Cortex of kidney (tissue), 1 donor: Measurements from ENCODE around the gene HEMK1.

Source experiments
- DNase-seq: peaks from one replicate; lab custom pipeline; 2025; lab: John Stamatoyannopoulos, UW

Gene HEMK1

DNA sequence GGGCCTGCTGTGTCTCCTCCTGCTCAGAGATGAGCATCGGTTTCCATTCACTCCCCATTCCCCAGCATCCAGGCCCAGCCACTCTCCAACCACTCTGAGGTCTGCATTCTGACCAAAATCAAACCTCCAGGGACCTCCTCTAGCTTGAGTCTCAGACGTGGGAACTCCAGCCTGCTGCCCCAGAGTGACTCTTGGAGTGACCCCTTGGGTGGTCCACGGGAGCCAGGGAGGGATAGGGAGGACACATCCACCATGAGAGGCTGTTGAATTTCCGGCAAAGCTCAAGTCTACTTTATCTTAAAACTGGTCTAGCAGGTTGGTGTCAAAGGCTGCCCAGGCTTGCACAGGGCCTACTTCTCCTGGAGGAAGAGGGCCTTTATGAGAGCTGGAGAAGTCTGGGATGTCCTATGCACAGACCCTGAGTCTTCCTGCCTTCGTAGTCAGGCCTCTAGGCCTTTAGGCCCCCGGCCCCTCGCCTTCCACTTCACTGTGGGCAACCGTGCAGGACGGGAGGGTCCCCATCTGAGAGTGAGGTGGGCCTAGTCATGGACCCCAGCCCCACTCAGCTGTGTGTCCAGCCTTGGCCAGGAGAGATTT, 33.4 kb downstream of the HEMK1 start:
- no peak for DNase-seq

DNA sequence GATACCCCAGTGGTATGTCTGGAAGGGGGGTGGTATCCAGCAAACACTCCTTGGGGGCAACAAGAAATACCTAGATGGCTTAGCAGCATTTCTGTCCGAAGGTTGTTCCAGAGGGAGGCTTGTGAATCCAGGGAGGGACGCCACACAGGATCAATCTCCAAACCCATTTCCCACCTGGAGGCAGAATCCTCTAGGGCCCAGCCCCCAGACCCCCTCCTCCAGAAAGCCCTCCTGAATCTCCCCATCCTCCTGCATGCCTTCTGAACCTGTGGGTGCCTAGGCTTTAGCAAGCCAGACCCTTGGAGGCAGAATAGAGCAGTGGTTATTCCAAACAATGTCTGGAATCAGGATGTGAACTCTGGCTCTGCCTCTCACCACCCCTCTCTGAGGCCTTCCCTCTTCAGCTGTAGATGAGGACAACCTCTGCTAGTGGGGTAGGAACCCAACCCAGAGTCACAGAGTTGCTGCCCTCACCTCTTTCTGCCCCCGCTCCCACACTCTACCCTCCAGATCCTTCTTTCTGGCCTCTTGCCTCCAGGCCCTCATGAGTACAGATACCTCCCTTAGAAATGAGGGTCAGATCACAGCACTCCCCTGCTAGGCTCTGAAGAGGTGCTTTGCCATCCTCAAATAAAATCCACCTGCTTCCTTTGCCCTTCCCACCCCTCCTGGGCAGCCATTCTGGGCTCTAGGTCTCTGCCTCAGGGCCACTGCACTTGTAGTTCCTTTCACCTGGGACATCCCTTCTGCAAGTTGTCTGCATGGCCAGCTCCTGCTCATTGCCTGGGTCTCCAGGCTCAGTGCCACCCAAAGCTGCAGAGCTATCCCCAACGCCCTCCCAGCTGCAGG, 34.2 kb downstream of the HEMK1 start:
- DNase-seq: no peak

DNA sequence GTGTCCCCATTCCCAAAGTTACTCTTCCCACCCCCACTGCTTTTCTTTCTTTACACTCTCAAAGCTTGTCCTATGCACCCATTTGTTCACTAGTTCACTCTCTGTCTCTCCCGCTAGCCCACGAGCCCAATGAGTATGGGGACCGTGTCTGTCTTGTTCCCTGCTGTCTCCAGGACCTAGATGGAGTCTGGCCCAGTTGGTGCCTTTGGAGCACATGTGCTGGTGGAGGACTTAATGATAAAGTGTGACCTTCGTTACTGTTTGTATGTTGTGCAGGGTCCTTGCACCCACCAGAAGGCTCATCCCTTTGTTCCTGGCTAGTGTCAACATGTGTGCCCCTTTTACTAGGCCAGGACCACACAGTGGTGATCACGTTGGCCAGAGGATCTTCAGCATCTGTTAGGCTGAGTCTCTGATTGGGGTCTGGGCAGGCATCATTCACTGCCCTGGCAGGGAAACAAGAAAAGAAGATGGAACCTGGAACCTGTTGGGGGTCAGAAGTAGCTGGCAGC, 34.8 kb downstream of the HEMK1 start:
- no peak for DNase-seq

DNA sequence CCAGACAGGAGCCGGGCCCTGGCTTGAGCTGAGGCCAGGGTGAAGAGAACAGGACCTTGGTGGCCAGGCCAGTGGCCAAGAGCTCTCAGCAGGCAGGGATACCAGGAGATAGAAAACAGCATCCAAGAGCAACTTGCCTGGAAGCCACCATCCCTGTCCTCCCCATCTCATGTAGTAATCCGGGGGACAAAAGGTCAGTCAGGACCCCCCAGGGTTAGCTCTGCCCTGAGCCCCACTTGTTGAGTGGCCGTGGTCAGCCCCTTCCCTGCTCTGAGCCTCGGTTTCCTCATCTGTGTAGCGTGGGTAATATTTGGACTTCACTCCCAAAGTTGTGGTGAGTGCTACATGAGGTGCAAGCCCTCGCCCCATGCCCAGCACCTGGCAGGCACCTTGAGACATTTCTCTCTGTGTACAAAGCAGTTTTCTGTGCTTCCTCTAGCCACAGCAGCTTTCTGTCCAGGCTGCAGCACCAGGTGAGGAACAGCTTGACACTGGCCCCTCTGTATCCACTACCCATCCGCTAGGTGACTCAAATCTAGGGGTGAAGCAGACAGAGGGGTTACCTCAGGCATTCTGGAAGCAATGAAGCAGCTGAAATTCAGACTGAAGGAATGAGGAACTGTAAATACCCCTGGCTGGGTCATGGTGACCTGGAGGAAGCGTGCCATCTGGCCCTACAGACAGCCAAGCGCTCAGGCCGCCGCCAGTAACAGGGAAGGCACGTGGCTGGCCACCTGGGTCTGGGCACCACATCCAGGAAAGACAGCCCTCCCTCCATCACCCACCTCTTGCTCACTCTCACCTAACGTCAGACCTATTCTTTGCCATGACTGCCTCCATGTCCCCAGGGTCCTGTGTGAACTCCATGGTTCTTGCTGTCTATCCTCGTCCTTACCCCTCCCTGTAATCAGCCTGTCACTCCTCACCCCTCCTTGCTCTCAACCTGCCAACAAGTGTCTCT, 35.6 kb downstream of the HEMK1 start:
- DNase-seq: no peak

DNA sequence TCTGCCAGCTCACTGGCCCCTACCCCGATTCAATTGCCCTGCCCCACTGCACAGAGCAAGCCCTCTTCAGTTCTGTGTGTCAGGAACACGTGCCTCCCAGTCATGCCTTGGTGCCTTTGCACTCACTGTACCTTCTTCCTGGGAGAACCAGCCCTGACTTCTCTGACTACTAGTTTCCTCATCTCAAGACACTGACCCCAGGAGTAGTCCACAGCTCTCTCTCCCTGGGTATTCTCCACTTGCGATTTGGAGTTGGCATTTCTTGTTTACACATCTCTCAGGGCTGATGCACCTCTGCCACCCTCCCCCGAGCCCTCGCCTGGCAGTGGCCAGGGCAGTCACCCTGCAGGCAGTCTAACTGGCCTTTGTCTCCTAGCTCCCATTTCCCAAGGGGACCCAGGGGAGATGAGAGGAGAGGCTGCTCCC, 36.6 kb downstream of the HEMK1 start:
- DNase-seq: no peak

DNA sequence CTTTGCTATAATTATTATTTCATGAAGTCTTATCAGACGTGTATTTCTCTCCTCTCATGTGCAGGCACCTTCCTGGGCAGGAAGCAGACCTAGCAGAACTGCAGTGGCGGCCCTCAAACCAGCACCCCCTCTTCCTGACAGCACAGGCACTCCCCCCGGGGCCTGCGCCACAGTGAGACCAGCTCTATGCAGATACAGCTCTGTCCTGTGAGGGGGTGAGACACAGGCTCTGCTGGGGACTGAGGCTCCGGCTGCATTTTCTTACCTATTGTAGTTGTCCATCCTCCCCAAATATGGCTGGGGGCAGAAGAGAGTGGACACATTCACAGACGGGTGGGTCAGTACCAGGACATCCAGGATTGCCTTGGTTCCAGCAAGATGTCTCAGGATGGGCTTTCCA, 37.3 kb downstream of the HEMK1 start:
- DNase-seq: no peak

DNA sequence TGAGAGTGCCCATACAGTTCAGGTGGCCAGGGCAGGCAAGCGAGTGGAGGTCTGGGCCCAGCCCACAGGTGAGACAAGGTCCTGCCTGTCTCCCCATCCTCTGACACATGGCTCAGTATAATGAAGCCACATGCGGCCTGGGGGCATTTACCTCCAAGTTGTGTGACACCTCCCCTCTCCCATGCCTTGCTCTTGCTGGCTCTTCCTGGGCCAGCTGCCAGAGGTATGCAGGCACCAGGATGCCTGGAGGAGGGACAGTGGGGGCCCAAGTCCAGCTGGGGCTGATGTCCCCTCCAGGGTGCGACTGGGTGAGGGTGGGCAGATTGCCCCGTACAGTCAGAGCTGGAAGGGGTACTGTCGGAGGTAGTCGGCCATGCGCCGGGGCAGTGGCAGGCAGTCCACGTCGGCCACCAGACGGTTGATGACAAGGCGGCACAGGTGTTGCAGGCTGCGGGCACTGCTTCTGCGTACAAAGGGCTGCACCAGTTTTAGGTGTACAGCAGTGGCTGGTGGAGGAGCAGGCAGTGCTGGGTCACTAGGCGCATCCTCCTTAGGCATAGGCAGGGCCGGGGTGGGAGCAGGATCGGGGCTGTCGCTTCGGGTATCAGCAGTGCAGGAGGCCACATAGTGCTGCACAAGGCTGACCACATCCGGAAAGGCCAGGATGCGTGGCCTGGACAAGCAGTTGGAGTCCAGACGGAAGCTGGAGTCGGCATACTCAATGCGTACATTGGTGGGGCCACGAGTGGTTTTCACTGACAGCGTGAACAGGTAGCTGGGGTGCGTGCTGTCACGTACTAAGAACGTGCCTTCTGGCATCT, 38.2 kb downstream of the HEMK1 start:
- DNase-seq: no peak

DNA sequence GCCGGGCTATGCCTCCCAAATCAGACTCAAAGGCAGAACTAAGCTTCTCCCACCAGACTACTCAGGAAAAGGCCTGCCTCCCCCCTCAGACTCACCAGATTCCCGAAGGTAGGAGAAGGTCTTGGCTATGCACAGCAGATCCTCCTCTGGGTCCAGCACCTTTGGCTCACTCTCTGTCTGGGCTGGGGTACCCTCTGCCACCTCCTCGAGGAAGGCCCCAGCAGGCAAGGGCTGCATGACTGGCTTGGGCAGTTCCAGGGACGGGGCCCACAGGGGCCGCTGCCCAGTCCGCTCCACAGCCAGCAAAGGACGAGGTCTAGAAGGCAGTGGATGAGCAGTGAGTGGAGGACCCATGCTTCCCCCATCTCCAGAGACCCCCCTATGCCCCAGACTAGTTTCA, 39.0 kb downstream of the HEMK1 start:
- DNase-seq: no peak

DNA sequence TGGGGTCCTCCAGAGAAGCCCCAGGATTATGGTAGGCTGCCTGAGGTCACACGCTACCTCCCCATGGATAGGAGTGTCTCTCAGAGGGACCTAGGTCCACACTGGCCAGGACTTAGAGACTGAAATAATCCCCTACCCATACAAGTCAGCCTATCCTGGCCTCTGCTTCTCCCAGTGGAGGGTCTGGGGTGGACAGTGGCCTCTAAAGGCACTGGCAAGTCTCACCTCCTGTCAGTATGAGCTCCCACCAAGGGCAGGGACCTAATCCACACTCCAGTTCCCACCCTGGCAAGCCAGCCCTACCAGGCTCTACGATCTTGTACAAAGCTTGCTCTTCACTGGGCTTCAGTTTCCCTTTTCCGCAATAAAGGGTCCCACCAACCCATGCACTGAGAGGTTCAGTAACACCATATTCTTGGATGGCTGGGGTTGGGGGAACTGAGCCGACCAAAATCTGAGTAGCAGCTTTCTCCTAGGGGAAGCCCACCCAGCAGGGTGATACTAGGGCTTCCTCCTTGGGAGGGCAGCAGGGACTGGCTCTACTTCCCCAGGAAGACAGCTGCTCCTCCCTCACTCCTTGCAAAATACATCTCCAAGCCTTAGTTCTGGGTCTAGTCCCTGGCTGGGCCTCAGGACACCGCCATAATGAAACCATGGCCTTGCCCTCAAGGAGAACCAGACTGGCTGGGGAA, 39.9 kb downstream of the HEMK1 start:
- DNase-seq: no peak

DNA sequence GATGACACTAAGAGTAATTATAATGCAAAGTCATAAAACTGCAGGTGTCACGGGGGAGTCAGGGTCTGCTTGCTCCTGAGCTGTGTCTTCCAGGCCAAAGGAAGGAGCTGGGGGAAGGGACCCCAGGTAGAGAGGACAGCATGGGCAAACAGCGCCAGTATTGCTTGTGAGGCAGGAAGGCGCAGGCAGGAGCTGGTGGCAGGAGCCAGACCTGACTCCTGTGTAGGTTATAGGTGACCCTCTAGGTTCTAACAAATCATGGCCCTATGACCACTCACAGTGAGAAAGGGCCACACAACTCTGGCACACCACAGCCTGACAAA, 40.4 kb downstream of the HEMK1 start:
- DNase-seq: no peak

DNA sequence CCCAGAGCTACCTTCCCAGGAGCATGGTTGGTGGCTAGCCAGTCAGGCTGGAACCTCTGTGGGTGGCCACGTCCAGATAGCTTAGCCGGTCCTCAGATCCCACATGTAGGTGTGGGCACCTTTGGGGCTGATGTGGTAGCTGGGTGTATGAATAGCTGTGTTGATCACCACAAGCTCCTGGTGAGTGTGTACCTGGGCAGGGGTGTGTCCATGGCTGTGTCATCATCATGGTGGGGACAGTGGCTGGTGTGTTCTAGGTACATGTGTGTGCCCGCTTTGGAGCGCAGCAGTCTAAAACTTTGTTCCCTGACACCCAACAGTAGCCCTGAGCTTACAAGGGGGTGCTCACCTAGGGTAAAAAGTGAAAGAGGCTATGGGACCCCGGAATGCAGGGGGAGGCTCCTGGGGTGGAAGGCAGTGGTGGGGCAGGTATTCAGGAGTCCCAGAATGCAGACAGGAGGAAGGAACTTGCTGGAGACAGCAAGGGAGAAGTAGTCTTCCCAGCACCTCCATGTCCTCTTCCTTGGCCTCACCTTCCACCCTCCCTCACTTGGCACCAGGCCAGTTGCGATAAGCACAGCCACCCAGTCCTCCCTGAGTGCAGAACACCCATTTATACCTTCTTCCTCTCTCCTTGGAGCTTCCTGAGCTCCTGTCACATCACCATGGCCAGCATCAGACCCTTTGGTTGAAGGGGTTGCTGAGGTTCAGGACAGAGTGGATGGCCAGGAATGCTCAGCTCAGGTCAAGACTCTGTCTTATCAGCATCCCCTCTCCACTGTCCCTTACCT, 41.1 kb downstream of the HEMK1 start:
- DNase-seq: no peak

DNA sequence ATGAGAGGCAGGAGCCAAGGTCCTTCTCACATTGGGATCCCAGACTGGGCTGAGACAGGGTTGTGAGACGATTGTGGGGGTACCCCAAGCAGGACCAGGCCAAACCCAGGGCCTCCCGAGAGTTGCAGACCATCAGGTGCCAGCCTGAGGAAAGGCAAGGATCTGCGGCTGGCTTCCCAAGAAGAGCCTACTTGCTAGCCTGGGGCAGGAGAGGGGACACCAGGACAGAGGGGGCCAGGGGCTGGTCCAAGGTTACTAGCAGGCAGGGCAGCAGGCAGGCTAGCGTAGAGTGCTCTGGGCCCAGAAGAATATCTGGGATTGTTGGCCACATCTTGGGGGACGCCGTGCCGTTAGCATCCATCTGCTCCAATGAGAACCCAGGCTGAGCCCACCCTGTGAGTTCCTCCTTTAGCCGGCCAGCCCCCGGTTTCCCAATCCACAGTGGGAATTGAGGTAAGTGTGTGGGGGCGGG, 41.7 kb downstream of the HEMK1 start:
- no peak for DNase-seq

DNA sequence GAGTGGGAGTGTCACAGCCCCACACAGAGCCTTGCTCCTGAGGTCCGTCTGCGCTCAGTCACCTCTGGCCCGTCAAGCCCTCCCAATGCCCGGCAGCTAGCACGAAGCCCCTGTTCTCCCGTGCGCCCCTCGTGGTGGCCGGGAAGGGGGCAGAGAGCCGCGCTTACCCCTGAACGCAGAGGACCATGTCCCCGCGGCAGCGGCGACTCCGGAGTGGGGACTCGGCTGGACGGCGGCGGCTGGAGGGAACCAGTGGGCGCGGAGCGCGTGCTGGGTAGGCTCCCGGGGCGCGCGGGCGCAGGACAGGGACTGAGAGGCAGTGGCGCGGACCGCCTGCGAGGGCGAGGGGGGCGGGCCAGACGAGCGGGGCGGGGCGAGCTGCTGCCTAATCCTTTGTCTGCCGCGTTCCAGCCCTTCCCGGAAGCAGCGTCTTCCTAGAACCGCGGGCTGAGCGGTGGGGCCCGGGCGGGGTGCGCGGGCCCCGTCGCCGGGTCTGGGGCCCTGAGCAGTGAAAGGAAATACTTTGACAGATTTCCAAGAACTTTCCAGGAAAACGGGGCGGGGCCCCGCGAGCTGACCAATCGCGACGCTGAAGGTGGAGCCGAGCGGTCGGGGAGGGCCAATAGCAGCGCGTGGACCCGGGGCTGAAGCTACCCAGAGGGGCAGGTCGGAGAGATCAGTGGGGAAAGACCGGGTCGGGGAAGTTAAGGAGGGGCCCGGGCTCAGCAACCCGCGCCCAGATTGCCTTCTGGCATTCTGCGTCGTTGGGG, 42.3 kb downstream of the HEMK1 start, which contains the start of gene CISH:
TSS of gene CISH (minus strand) at position 311 of the 770 bp plus-strand sequence. CDS start at position 187, 124 bp downstream.
- DNase-seq: peak; percentile 87

DNA sequence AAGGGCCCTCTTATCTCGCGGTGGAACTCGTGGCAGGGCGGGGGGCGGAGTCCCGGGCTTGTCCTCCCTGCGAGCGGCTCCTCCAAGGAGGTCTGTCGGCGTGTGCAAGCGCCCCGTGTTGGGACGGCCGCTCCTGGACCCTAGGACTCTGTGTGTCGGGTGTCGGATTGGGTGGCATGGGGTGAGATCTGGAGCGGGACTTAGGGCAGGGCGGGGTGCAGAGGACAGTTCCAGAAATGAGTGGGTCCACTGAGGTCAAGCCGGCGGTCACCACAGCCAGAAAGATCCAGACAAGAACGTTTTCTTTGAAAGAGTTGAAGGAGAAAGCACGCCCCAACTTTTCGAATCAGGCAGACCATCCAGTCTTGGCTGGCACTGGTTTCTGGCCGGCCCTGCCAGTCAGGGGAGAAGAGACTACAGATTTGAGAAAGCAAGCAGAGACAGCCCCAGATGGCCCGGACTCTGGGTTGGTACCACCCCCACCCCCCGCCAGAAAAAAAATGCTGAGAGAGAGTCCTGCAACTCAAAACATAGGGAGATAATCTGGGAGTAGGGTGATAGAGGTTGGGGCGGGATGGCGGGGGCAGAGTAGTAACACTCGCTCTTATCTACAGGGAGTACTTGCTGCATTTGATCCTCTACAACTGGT, 43.0 kb downstream of the HEMK1 start:
- DNase-seq: no peak

DNA sequence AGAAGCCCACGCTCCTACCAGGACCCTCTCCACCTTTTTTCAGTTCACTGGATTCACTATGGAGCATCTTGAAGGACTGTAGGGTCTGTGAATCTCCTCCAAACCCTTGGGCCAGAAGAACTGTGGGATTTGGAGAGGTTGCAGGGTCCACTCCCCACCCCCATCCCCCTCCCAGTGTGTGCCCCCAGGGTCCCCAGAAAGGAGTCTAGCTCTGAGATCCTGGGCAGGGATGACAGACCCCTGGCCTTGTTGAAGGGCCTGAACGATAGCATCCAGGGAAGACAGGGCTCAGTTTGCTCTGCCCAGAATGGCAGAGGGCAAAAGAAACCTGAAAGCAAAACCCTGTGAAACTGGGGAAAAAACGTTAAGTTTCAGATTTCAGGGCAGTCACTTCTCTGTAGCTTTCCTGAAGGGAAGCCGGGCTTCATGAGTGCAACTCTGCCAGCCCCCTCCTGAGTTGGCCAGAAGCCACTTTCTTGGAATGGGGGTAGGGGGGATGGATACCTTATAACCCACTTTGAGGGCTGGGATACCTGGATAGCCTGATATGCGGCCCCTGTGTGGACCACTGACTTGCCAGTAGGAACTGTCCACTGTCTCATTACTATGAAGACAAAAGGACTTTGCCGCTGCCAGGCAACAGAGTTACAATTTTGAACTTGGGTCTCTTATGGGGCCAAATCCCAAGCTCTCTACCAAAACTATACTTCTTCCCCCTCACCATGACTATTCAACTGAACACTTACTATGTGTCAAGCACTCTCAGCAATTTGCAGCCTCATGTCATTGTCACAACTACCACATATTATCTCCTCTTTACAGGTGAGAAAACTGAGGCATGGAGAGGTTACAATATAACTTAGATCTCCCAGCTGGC, 43.9 kb downstream of the HEMK1 start:
- no peak for DNase-seq

DNA sequence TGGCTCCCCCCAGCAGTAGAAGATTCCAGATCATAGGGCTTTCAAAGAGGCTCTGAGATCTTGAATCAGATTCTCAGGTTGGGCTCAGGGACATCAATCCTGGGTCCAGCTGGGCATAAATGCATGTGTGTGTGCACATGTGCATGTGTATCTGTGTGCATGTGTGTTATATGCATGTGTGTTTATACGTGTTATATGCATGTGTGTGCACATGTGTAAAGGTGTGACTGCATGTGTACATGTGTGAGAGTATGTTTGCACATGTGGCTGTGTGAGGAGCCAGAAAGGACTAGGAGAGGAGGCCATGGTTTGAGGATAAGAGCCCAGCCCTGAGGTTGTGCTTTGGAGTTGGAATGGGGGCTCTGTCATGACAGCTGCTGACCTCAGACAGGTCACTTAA, 45.9 kb downstream of the HEMK1 start:
- no peak for DNase-seq

DNA sequence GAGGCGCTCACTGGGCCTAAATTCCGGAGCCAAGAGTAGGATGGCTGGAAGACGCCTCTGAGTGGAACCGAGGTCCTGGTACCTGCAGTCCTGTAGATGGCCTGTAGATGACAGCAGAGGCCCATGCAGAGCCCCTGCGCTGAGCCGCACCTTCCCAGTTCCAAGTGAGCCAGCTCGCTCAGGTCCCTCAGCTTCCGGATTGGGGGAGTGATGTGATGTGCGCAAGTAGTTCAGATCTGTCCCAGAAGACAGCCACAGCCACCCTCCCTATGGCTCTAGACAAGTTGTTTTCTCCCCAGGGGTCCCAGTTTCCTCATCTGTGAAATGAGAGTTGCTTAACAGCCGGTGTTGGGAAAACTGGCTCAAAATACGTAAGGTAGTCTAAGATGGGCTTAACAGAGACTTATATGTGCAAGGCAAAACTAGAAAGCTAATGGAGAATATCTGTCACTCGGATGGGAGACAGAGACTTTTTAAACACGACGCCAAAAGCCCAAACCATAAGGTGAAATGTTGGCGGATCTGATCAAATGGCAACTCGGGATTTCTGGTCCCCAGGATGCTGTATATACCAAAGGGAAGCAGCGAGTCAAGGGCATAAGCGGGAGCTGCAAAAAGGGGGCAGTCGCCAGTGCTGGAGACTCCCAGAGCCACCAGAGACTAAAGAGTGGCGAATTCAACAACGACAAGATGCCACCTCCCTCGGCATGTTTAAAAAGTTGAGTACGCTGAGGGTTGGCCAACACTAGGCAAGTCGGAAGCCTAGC, 46.9 kb downstream of the HEMK1 start:
- DNase-seq: no peak
